H9 (cell line): ENCODE measurements around the gene OR2H2. TPM values are rescaled to one million over a fixed set of nuclear protein-coding genes. Genes with fewer than 3 reads are reported as not detected.

ENCODE experiments used
- DNase-seq: peaks from one replicate; pipeline ENCODE4 v3.0.0-alpha.2; 2017
- H2AFZ ChIP-seq: one replicate; pipeline ENCODE4 v1.6.1; 2013; ENCODE audit warnings: mild to moderate bottlenecking, low read length, control low read depth, moderate library complexity
- H2AK5ac ChIP-seq: 2 replicates; pipeline ENCODE4 v1.6.1; 2013; ENCODE audit warnings: low read length, control low read depth, mixed read lengths; ENCODE audit not compliant: insufficient read length
- H2BK120ac ChIP-seq: one replicate; pipeline ENCODE4 v1.6.1; 2013; ENCODE audit warnings: low read depth, mild to moderate bottlenecking, low read length, control low read depth, inconsistent platforms; ENCODE audit not compliant: poor library complexity, severe bottlenecking
- H2BK12ac ChIP-seq: 2 replicates; pipeline ENCODE4 v1.6.1; 2013; ENCODE audit warnings: low read length, control low read depth, mixed read lengths, low read depth; ENCODE audit not compliant: insufficient read length
- H2BK15ac ChIP-seq: 2 replicates; pipeline ENCODE4 v1.6.1; 2013; ENCODE audit warnings: low read depth, low read length, control low read depth
- H2BK20ac ChIP-seq: one replicate; pipeline ENCODE4 v1.6.1; 2013; ENCODE audit warnings: low read depth, mild to moderate bottlenecking, low read length, control low read depth, inconsistent platforms; ENCODE audit not compliant: poor library complexity, severe bottlenecking
- H2BK5ac ChIP-seq: 2 replicates; pipeline ENCODE4 v1.6.1; 2013; ENCODE audit warnings: low read length, control low read depth, mixed read lengths; ENCODE audit not compliant: insufficient read length
- H3K14ac ChIP-seq: 2 replicates; pipeline ENCODE4 v1.6.1; 2013; ENCODE audit warnings: low read length, control low read depth; ENCODE audit not compliant: insufficient read depth
- H3K18ac ChIP-seq: 2 replicates; pipeline ENCODE4 v1.6.1; 2013; ENCODE audit warnings: low read depth, mild to moderate bottlenecking, mixed read lengths, low read length, control low read depth; ENCODE audit not compliant: insufficient read length
- H3K23ac ChIP-seq: 2 replicates; pipeline ENCODE4 v1.6.1; 2013; ENCODE audit warnings: low read length, control low read depth, mixed read lengths, low read depth; ENCODE audit not compliant: insufficient read length
- H3K23me2 ChIP-seq: 2 replicates; pipeline ENCODE4 v1.6.1; 2013; ENCODE audit warnings: low read depth, mild to moderate bottlenecking, mixed read lengths, low read length, control low read depth; ENCODE audit not compliant: insufficient read length, poor library complexity, severe bottlenecking
- H3K27ac ChIP-seq: 2 replicates; pipeline ENCODE4 v1.5.1; 2013; ENCODE audit warnings: low read length, control low read depth, mixed read lengths, low read depth; ENCODE audit not compliant: insufficient read length
- H3K27me3 ChIP-seq: 2 replicates; pipeline ENCODE4 v1.6.1; 2013; ENCODE audit warnings: low read length, control low read depth, inconsistent platforms; ENCODE audit not compliant: insufficient read depth
- H3K4ac ChIP-seq: 2 replicates; pipeline ENCODE4 v1.6.1; 2013; ENCODE audit warnings: low read depth, mild to moderate bottlenecking, control low read depth, inconsistent platforms, low read length, moderate library complexity
- H3K4me1 ChIP-seq: 2 replicates; pipeline ENCODE4 v1.6.1; 2013; ENCODE audit warnings: low read length, control low read depth, inconsistent platforms; ENCODE audit not compliant: insufficient read depth
- H3K4me2 ChIP-seq: 2 replicates; pipeline ENCODE4 v1.6.1; 2013; ENCODE audit warnings: low read length, control low read depth, mixed read lengths; ENCODE audit not compliant: insufficient read length, insufficient read depth
- H3K56ac ChIP-seq: 2 replicates; pipeline ENCODE4 v1.6.1; 2013; ENCODE audit warnings: low read depth, mild to moderate bottlenecking, mixed read lengths, low read length, control low read depth; ENCODE audit not compliant: insufficient read length
- H3K79me1 ChIP-seq: 2 replicates; pipeline ENCODE4 v1.6.1; 2013; ENCODE audit warnings: low read depth, mild to moderate bottlenecking, moderate library complexity, low read length, control low read depth, inconsistent platforms; ENCODE audit not compliant: insufficient read depth, poor library complexity, severe bottlenecking
- H3K79me2 ChIP-seq: 2 replicates; pipeline ENCODE4 v1.6.1; 2013; ENCODE audit warnings: low read length, control low read depth, inconsistent platforms; ENCODE audit not compliant: insufficient read depth
- H3K9ac ChIP-seq: 2 replicates; pipeline ENCODE4 v1.6.1; 2013; ENCODE audit warnings: low read length, control low read depth, mixed read lengths; ENCODE audit not compliant: insufficient read length; ENCODE audit errors: extremely low read depth
- H3K9me3 ChIP-seq: one replicate; pipeline ENCODE4 v1.6.1; 2013; ENCODE audit warnings: low read depth, low read length, inconsistent platforms; ENCODE audit not compliant: control insufficient read depth
- H3T11ph ChIP-seq: one replicate; pipeline ENCODE4 v1.6.1; 2013; ENCODE audit warnings: mild to moderate bottlenecking, low read length, control low read depth, inconsistent platforms
- H4K20me1 ChIP-seq: one replicate; pipeline ENCODE4 v1.6.1; 2013; ENCODE audit not compliant: control insufficient read depth, insufficient read length, insufficient read depth
- H4K5ac ChIP-seq: 2 replicates; pipeline ENCODE4 v1.6.1; 2013; ENCODE audit warnings: low read depth, mild to moderate bottlenecking, mixed read lengths, low read length, control low read depth; ENCODE audit not compliant: insufficient read length
- H4K8ac ChIP-seq: replicated peaks from 2 replicates; pipeline ENCODE4 v1.6.1; 2013; ENCODE audit warnings: low read length, control low read depth, mixed read lengths, low read depth; ENCODE audit not compliant: insufficient read length
- H4K91ac ChIP-seq: 2 replicates; pipeline ENCODE4 v1.6.1; 2013; ENCODE audit warnings: low read depth, mild to moderate bottlenecking, moderate library complexity, mixed read lengths, low read length, control low read depth; ENCODE audit not compliant: insufficient read length
- H3K27ac Mint-ChIP-seq, 3 experiments: 2 replicates in 2 of 3; 3 replicates in 1 of 3; pipeline ENCODE4 v1.8.0; 2020 to 2021; ENCODE audit warnings: mixed read lengths in 3 of 3, mild to moderate bottlenecking in 1 of 3, moderate library complexity in 1 of 3
- H3K27me3 Mint-ChIP-seq: 2 replicates; pipeline ENCODE4 v1.8.0; 2021; ENCODE audit warnings: low read depth, mild to moderate bottlenecking, moderate library complexity, mixed read lengths
- H3K36me3 Mint-ChIP-seq, 3 experiments: 2 replicates in 2 of 3; 3 replicates in 1 of 3; pipeline ENCODE4 v1.8.0; 2020 to 2021; ENCODE audit warnings: low read depth in 3 of 3, mixed read lengths in 3 of 3; ENCODE audit not compliant: insufficient read depth in 1 of 3
- H3K4me1 Mint-ChIP-seq, 2 experiments: 2 replicates each; pipeline ENCODE4 v1.8.0; 2020; ENCODE audit warnings: mixed read lengths in 2 of 2
- H3K4me3 Mint-ChIP-seq, 2 experiments: 2 replicates in 1 of 2; 3 replicates in 1 of 2; pipeline ENCODE4 v1.8.0; 2020 to 2021; ENCODE audit warnings: mild to moderate bottlenecking in 2 of 2, mixed read lengths in 2 of 2, moderate library complexity in 1 of 2
- H3K9me3 Mint-ChIP-seq, 2 experiments: 2 replicates in 1 of 2; 3 replicates in 1 of 2; pipeline ENCODE4 v1.8.0; 2020; ENCODE audit warnings: mild to moderate bottlenecking in 2 of 2, mixed read lengths in 2 of 2, moderate library complexity in 1 of 2
- WGBS: extraction: QIAGEN DNeasy Blood & Tissue Kit; methylation state at CpG from one replicate; pipeline ENCODE4 v1.1.7; 2013; ENCODE audit warnings: missing lambda C conversion rate, low lambda C conversion rate, mixed read lengths; ENCODE audit not compliant: insufficient read length; ENCODE audit errors: extremely low coverage; 5-methylcytosine and 5-hydroxymethylcytosine counted together
- total RNA-seq: library from RNA; stranded (reverse); gene quantifications from 2 replicates; pipeline ENCODE4 v1.2.1, GENCODE V29; 2021
- TF ChIP-seq, protein P1 (sequence below): fragments of 200-600 bp; sonication (generic); conservative IDR thresholded peaks from 3 replicates; pipeline ENCODE4 v1.8.0; 2021; ENCODE audit warnings: antibody characterized with exemption, mild to moderate bottlenecking

OR2H2 gene
- total RNA-seq, 1 experiment from 2014 or later = not detected

DNA sequence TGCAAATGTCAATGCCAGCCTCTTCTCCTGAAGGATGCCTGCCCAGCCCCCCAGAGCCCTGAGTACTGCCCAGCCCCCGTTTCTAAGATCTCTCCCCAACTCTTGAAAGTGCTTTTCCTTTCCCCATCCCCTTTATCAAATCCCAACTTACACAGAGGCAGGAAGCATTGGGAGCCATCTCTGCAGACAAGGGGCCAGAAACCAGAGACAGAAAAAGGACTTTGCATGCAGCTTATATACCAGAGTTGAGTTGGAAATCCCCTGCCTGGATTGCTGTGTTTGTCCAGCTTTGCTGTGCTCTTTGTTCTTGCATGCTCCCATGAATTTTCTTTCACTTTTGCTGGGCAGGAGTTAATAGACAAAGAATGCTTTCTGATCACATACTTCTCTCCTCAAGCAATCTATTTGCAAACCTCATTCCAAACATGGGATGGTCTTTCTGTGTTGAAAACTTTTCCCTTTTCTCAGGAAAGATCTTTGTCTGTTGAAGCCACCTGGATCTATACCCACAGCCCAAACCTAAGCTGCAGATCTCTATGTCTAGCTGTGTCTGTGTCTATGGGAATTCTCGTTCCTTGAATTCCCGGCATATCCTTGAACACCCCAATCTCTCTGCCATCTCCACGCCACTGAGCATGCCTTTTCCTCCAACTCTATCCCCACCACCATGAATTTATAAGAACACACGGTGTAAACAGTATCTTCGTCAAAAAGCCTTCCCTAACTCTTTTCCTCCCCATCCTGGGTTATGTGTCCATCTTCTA is 25.2 kb upstream of the OR2H2 start, which contains the start of gene UBD:
UBD (minus strand) TSS at position 209 of the 764 bp plus-strand sequence; CDS start at position 178, 31 bp downstream.
- no peaks in the 10 kb centered on the region for H3K9me3 ChIP-seq
- no peak within 1 kb of the TSS for H4K5ac ChIP-seq
- no peak within 1 kb of the TSS for H2BK120ac ChIP-seq
- TF ChIP-seq, protein P1, sequence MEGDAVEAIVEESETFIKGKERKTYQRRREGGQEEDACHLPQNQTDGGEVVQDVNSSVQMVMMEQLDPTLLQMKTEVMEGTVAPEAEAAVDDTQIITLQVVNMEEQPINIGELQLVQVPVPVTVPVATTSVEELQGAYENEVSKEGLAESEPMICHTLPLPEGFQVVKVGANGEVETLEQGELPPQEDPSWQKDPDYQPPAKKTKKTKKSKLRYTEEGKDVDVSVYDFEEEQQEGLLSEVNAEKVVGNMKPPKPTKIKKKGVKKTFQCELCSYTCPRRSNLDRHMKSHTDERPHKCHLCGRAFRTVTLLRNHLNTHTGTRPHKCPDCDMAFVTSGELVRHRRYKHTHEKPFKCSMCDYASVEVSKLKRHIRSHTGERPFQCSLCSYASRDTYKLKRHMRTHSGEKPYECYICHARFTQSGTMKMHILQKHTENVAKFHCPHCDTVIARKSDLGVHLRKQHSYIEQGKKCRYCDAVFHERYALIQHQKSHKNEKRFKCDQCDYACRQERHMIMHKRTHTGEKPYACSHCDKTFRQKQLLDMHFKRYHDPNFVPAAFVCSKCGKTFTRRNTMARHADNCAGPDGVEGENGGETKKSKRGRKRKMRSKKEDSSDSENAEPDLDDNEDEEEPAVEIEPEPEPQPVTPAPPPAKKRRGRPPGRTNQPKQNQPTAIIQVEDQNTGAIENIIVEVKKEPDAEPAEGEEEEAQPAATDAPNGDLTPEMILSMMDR = no peak
- no CpG with 5 or more reads among the region's 6 CpGs for WGBS
- no peak within 1 kb of the TSS for H3K23ac ChIP-seq
- no peak within 1 kb of the TSS for H3K56ac ChIP-seq
- H3K4me1 Mint-ChIP-seq = peaks cover 30 to 34% of the 10 kb centered on the region in 2 experiments
- no peak within 1 kb of the TSS for H3K9ac ChIP-seq
- DNase-seq = no peak
- H3K79me1 ChIP-seq = no peaks in the 10 kb centered on the region
- peaks cover 2 to 9% of the 10 kb centered on the region in 2 experiments; a peak in 3 of 5 replicates for H3K9me3 Mint-ChIP-seq
- no peak within 1 kb of the TSS; a peak in 1 of 5 replicates for H3K4me3 Mint-ChIP-seq
- H2BK12ac ChIP-seq = no peak within 1 kb of the TSS
- H3K14ac ChIP-seq = peak within 1 kb of the TSS; percentile 8; the same call in 1 of the 2 replicates
- H3K4me1 ChIP-seq = peaks cover 7% of the 10 kb centered on the region; the same call in 1 of the 2 replicates
- H2AFZ ChIP-seq = peak within 1 kb of the TSS; percentile 80
- H2BK15ac ChIP-seq = no peak within 1 kb of the TSS
- no peak within 1 kb of the TSS for H3K18ac ChIP-seq
- H2AK5ac ChIP-seq = no peak within 1 kb of the TSS
- no peaks in the 10 kb centered on the region for H3K79me2 ChIP-seq
- H4K8ac ChIP-seq = no peak within 1 kb of the TSS
- no peak within 1 kb of the TSS for H3T11ph ChIP-seq
- no peak within 1 kb of the TSS for H3K4ac ChIP-seq
- H3K27me3 ChIP-seq = peaks cover 15% of the 10 kb centered on the region
- no peak within 1 kb of the TSS for H4K91ac ChIP-seq
- H2BK20ac ChIP-seq = no peak within 1 kb of the TSS
- no peak within 1 kb of the TSS for H2BK5ac ChIP-seq
- peaks cover 3 to 13% (median 4%) of the 10 kb centered on the region in 3 experiments; a peak in 4 of 7 replicates for H3K36me3 Mint-ChIP-seq
- no peak within 1 kb of the TSS for H3K4me2 ChIP-seq
- peaks cover 55% of the 10 kb centered on the region for H3K27me3 Mint-ChIP-seq
- H3K27ac ChIP-seq = no peak within 1 kb of the TSS
- H4K20me1 ChIP-seq = no peaks in the 10 kb centered on the region
- H3K27ac Mint-ChIP-seq = no peak within 1 kb of the TSS
- H3K23me2 ChIP-seq = no peaks in the 10 kb centered on the region
